Bladder microvascular endothelial cell (primary cell): ENCODE measurements around the gene MAEA. TPM values are rescaled to one million over a fixed set of nuclear protein-coding genes. Genes with fewer than 3 reads are reported as not detected.

ENCODE experiments used
- total RNA-seq: library from RNA; depleted of rRNA; stranded (reverse); fragments of >200 nt; gene quantifications from 2 replicates; pipeline ENCODE4 v1.2.3, GENCODE V29; 2014

Gene MAEA
- total RNA-seq = 45.3 and 99.9 TPM in 2 replicates

GRCh38 chr4:1289207-1290164 lies at the start of gene MAEA:
Gene MAEA, plus strand, starts transcription at chr4:1289891. Its CDS starts 23 bp downstream, at chr4:1289914.

GRCh38 chr4:1248245-1249147 lies 41.2 kb upstream of the MAEA start, which contains the start of gene CTBP1:
Gene CTBP1, minus strand, starts transcription at chr4:1249130. Its CDS starts 7,799 bp downstream, at chr4:1241331.

DNA sequence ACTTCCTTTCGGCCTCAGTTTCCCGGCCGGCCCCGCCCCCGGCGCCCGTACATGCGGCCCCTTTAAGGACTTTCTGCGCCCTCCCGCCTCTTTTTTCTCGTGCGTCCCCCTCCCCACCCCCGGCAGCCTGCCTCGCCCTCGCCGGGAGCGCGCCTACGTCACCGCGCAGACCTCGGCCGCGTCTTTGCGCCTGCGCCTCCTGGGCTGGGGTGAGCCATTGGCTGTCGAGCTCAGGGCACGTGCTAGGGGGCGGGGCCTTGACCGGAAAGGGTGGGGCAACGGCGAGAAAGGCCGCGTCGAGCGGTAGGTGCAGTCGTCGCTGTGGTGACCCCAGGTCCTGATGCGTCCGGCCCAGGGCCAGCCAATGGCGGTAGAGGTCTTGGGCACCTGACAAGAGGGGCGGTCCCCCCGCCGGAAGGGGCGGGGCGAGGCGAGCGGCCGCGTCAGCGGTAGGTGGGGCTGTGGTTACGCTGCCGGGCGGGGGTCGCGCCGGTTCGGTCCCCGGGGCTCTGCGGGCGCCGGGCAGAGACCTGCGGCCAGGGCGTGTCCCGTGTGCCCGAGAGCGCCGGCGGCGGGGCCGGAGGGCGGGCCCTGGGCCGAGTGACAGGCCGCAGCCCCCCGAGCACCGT lies 57.2 kb downstream of the MAEA start, which contains the start of gene UVSSA:
UVSSA (plus strand) TSS at position 428 of the 629 bp plus-strand sequence. CDS start 884 bp downstream, outside the sequence.

Other genes starting within 250 kb of the MAEA start
- gene RNF212, start 176.3 kb upstream of the MAEA start, total RNA-seq = 0.32 and 0.44 TPM in 2 replicates
- gene SPON2, start 117.3 kb upstream of the MAEA start, total RNA-seq = 1.3 and 4.9 TPM in 2 replicates
- 183 and 201 TPM in 2 replicates for gene CTBP1, start 40.8 kb upstream of the MAEA start, total RNA-seq
- 3.4 and 6.0 TPM in 2 replicates for gene UVSSA, start 57.3 kb downstream of the MAEA start, total RNA-seq
- not detected in 2 replicates for gene NKX1-1, start 116.6 kb downstream of the MAEA start, total RNA-seq